ENCODE measurements around the gene CERS3. TPM values are rescaled to one million over a fixed set of nuclear protein-coding genes. Genes with fewer than 3 reads are reported as not detected.

CERS3 gene
- total and polyA plus RNA-seq, 3 donors from 2014 or later = 13.4 to 48.6 (median 17.8) TPM

- Histone ChIP-seq H3K4me3 (no peak overlapping the region), H3K27ac (no peak overlapping the region), H3K4me1 (no peaks in the 10 kb centered on the region), H3K36me3 (ENCODE audit: low read depth, missing control alignments) (no peaks in the 10 kb centered on the region), H3K9me3 (no peaks in the 10 kb centered on the region), H3K27me3 (no peaks in the 10 kb centered on the region)
- TF ChIP-seq POLR2A (IDR thresholded peaks at IDR 0.05) = no peak
- 68 to 70% methylated on average over 4 of the region's 4 CpGs for WGBS, 2 donors
- intact Hi-C loops (cut with DNase I; ENCODE audit: low total_unique reads) = no loop called here
- no peak for DNase-seq
These were observed 89.2 kb downstream of the CERS3 start for GRCh38 chr15:100439514-100439913.

GRCh38 chr15:100438570-100438969, 90.2 kb downstream of the CERS3 start:
- Histone ChIP-seq H3K4me1 (no peaks in the 10 kb centered on the region), H3K9me3 (no peaks in the 10 kb centered on the region), H3K36me3 (ENCODE audit: low read depth, missing control alignments) (no peaks in the 10 kb centered on the region), H3K27me3 (no peaks in the 10 kb centered on the region), H3K4me3 (no peak overlapping the region), H3K27ac (no peak overlapping the region)
- intact Hi-C loops (cut with DNase I; ENCODE audit: low total_unique reads) = no loop called here
- DNase-seq = peak; percentile 75
- TF ChIP-seq CTCF (IDR thresholded peaks at IDR 0.05) (no peak), POLR2A (IDR thresholded peaks at IDR 0.05) (no peak)
- WGBS, 2 donors = 18 to 38% methylated on average over 2 of the region's 2 CpGs

- TF ChIP-seq POLR2A (IDR thresholded peaks at IDR 0.05) = no peak
- no peak for TF ChIP-seq CTCF (IDR thresholded peaks at IDR 0.05)
These were observed 91.5 kb downstream of the CERS3 start for GRCh38 chr15:100437261-100437660.

GRCh38 chr15:100434561-100434960, 94.2 kb downstream of the CERS3 start:
- Histone ChIP-seq H3K27ac (no peak overlapping the region), H3K4me1 (peaks cover 3% of the 10 kb centered on the region), H3K4me3 (no peak overlapping the region), H3K36me3 (ENCODE audit: low read depth, missing control alignments) (no peaks in the 10 kb centered on the region), H3K9me3 (no peaks in the 10 kb centered on the region), H3K27me3 (no peaks in the 10 kb centered on the region)
- 75 to 78% methylated on average over 6 of the region's 6 CpGs for WGBS, 2 donors
- no peak for DNase-seq
- TF ChIP-seq POLR2A (IDR thresholded peaks at IDR 0.05) = no peak
- TF ChIP-seq CTCF (IDR thresholded peaks at IDR 0.05) = no peak
- intact Hi-C loops (cut with DNase I; ENCODE audit: low total_unique reads) = no loop called here

More at GRCh38 chr15:100437261-100437660, 91.5 kb downstream of the CERS3 start:
- intact Hi-C loops (cut with DNase I; ENCODE audit: low total_unique reads) = no loop called here
- WGBS, 2 donors = 81 to 84% methylated on average over 3 of the region's 3 CpGs
- DNase-seq = no peak
- Histone ChIP-seq H3K4me3 (no peak overlapping the region), H3K9me3 (no peaks in the 10 kb centered on the region), H3K27ac (no peak overlapping the region), H3K36me3 (ENCODE audit: low read depth, missing control alignments) (no peaks in the 10 kb centered on the region), H3K4me1 (no peaks in the 10 kb centered on the region), H3K27me3 (no peaks in the 10 kb centered on the region)

GRCh38 chr15:100434038-100434437, 94.7 kb downstream of the CERS3 start:
- no peaks in the 10 kb centered on the region for H3K9me3 ChIP-seq
- no peaks in the 10 kb centered on the region for H3K27me3 ChIP-seq
- intact Hi-C loops (cut with DNase I; ENCODE audit: low total_unique reads) = no loop called here
- WGBS, 2 donors = 86 to 95% methylated on average over 2 to 8 of the region's 8 CpGs
- H3K36me3 ChIP-seq (ENCODE audit: low read depth, missing control alignments) = no peaks in the 10 kb centered on the region
- H3K4me1 ChIP-seq = peaks cover 3% of the 10 kb centered on the region
- no peak overlapping the region for H3K27ac ChIP-seq
- H3K4me3 ChIP-seq = no peak overlapping the region
- TF ChIP-seq CTCF (IDR thresholded peaks at IDR 0.05) (no peak), POLR2A (IDR thresholded peaks at IDR 0.05) (no peak)
- no peak for DNase-seq
